Transverse colon (tissue), 4 donors: ENCODE results near the gene OR2V1.
"Not testable (repeated sequence)": the region's sequence is repeated elsewhere in the genome, so short reads cannot be mapped to it uniquely, and the experiment has no call there.

Experiments
- POLR2A ChIP-seq: fragments of 450-650 bp; IDR thresholded peaks from one replicate; pipeline ENCODE4 v1.6.1; 2016; ENCODE audit warnings: antibody characterized with exemption, mild to moderate bottlenecking, moderate library complexity
- POLR2AphosphoS5 ChIP-seq, 3 donors: sonication (generic); formaldehyde crosslinking; IDR thresholded peaks; one replicate each; pipeline ENCODE4 v1.6.1; 2016; ENCODE audit warnings: antibody characterized with exemption in 3 of 3
- TF ChIP-seq, protein P1 (sequence below), 5 experiments: fragments of 200-600 bp in 3 of 5; fragments of 450-650 bp in 2 of 5; sonication (generic) in 3 of 5; IDR thresholded peaks; 1 replicate in 2 of 5; 2 replicates in 3 of 5; pipeline ENCODE4 v1.5.1; 2016 to 2017; ENCODE audit warnings: antibody characterized with exemption in 5 of 5, inconsistent platforms in 3 of 5, mild to moderate bottlenecking in 2 of 5, moderate library complexity in 1 of 5

DNA sequence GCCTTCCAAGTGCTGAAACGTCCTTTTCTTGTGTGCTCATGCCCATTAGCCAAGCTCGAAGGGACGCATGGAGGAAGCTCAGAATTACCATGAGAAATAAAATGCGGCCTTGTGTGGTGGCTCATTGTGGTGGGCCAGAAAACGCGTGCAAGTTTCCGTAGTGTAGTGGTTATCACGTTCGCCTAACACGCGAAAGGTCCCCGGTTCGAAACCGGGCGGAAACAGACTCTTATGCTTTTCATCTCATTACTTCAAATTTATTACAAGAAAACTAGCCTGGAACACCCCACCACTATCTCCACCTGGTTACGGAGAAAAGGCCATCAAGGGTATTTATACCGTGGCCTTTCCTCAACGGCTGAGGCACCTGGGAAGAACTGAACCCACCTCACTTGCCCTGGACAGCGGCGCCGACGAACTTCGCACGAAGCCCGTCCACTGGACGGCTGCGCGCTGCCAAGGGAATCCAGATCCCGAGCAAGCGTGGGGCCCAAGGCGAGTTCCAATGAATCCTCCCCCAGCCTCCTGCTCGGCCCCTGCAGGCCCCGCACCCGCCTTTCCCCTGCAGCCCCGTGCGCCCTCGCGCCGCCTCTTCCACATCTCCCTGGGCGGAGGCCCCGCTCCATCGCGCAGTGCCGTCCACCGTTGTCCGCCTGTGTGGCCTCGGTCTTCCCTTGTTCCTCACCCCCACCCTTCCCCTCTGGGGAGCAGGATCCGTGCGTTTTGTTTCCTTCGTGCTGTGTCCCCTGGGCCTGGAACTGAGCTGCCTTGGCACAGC lies 38.7 kb upstream of the OR2V1 start:
- not testable (repeated sequence) for TF ChIP-seq POLR2AphosphoS5 (IDR thresholded peaks at IDR 0.05); POLR2A
- TF ChIP-seq, protein P1, sequence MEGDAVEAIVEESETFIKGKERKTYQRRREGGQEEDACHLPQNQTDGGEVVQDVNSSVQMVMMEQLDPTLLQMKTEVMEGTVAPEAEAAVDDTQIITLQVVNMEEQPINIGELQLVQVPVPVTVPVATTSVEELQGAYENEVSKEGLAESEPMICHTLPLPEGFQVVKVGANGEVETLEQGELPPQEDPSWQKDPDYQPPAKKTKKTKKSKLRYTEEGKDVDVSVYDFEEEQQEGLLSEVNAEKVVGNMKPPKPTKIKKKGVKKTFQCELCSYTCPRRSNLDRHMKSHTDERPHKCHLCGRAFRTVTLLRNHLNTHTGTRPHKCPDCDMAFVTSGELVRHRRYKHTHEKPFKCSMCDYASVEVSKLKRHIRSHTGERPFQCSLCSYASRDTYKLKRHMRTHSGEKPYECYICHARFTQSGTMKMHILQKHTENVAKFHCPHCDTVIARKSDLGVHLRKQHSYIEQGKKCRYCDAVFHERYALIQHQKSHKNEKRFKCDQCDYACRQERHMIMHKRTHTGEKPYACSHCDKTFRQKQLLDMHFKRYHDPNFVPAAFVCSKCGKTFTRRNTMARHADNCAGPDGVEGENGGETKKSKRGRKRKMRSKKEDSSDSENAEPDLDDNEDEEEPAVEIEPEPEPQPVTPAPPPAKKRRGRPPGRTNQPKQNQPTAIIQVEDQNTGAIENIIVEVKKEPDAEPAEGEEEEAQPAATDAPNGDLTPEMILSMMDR (IDR thresholded peaks at IDR 0.05) = not testable (repeated sequence)
